GM21619 (cell line): ENCODE results near the gene LIME1.
"Not testable (repeated sequence)": the region's sequence is repeated elsewhere in the genome, so short reads cannot be mapped to it uniquely, and the experiment has no call there.

ENCODE experiments used
- ATAC-seq: cut with Tn5 transposase; IDR thresholded peaks from one replicate; pipeline ENCODE4 v1.9.1; 2021; ENCODE audit not compliant: unreplicated experiment

Gene LIME1

DNA sequence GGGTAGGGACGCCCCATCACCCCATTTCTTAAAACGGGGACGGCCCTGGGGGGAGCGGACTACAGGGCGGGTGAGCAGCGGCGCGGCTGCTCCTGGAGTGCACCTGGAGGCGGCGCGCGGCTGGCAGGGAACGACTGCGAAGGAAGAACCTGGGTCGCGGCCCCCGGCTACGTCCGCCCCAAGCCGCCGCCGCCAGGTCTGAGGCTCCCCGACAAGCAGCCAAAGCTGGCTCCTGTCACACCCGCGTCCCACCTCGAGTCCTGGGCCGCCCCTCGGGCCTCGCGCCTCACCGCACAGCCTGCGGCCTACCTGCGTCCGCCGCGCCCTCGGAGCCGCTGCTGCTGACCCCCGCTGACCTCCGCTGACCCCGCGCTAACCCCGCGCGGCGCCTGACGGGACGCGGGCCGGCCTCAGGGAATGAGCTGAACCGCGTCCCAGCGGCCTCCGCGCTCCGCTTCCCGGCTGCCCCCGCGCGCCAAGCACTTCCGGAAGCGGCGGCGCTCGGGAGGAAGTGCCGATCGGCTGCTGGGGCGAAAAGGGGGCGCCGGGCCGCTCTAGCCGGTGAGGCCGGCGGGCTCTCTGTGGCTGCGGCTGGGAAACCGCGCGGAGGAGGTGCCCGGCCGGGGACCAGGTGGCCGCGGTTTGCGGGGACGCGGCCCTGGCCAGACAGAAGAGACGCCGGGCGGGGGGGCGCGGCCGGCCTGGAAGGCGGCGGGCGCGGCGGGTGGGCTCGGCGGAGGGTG lies 28.7 kb upstream of the LIME1 start, which contains the start of the genes ARFRP1 and ZGPAT:
ARFRP1 (minus strand) TSS at position 419 of the 743 bp plus-strand sequence. CDS start 885 bp downstream, outside the sequence.
ZGPAT (plus strand) TSS at position 482 of the 743 bp plus-strand sequence. CDS start 542 bp downstream, outside the sequence.
- ATAC-seq: peak; percentile 59

DNA sequence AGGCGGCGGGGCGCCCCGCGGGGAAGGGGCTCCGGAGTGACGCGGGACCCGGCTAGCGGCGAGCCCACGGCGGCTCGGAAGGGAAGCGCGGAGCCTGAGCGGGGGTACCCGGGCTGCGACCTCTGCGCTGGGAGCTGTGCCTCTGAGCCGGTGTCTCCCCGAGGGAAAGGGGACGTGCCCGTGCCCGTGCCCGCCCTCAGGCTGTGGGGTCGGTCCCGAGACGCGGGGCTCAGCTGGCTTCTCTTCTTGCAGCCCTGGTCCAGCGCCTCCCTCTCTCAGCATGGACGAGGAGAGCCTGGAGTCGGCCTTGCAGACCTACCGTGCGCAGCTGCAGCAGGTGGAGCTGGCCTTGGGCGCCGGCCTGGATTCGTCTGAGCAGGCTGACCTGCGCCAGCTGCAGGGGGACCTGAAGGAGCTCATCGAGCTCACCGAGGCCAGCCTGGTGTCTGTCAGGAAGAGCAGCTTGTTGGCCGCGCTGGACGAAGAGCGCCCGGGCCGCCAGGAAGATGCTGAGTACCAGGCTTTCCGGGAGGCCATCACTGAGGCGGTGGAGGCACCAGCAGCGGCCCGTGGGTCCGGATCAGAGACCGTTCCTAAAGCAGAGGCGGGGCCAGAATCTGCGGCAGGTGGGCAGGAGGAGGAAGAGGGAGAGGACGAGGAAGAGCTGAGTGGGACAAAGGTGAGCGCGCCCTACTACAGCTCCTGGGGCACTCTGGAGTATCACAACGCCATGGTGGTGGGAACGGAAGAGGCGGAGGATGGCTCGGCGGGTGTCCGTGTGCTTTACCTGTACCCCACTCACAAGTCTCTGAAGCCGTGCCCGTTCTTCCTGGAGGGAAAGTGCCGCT lies 27.9 kb upstream of the LIME1 start:
- ATAC-seq: no peak

DNA sequence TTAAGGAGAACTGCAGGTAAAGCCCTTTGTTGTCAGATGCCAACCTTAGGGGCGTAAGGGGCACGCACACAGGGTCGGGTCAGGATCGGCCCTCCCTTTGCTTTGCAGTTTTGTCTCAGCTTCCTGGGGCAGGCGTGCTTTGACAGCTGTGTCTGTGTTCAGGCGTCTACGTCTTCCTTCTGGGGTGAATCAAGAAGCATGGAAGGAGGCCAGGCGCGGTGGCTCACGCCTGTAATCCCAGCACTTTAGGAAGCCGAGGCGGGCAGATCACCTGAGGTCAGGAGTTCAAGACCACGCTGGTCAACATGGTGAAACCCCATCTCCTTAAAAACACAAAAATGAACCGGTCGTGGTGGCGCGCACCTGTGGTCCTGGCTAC lies 27.3 kb upstream of the LIME1 start:
- no peak for ATAC-seq

DNA sequence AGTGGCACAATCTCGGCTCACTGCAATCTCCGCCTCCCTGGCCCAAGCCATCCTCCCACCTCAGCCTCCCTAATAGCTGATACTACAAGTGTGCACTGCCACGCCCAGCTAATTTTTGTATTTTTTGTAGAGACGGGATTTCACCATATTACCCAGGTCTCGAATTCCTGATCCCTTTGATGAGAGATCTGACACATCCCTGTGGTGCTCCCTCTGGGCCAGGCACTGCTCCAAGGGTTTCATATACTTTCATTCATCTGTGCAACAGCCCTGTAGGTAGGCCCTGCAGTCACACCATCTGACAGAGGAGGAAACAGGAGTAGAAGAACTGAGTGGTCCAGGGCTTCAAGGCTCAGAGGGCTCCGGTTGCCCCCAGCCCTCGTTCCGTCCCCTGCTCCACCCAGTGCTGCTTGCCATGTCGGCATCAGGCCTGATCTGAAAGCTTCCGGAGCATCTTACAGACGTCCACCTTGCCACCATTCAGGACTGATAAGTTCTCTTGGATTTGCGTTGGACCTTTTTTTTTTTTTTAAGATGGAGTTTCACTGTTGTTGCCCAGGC lies 25.3 kb upstream of the LIME1 start:
- ATAC-seq: no peak

DNA sequence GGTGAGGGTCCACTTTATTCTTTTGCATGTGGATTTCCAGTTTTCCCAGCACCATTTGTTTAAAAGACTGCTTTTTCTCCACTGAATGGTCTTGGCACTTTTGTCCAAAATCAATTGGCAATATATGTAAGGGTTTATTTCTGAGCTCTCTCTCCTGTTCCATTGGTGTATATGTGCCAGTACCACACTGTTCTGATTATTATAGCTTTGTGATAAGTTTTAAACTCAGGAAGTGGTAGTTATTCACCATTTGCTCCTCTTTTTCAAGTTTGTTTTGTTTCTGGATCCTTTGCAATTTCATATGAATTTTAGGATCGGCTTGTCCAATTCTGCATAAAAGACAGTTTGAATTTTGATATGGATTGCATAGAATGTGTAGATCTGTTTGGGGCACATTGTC lies 24.3 kb upstream of the LIME1 start:
- no peak for ATAC-seq

DNA sequence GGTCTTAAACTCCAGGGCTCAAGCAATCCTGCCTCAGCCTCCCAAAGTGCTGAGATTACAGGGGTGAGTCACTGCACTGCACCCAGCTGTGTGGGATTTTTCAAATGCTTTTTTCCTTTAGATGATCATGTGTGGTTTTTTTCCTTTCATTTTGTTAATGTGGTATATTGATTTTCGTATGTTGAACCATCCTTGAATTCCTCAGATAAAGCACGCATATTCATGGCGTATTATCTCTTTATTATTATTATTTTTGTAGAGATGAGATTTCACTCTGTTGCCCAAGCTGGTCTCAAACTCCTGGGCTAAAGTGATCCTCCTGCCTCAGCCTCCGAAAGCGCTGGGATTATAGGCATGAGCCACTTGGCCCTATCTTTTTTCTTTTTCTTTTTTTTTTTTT lies 21.6 kb upstream of the LIME1 start:
- no peak for ATAC-seq

DNA sequence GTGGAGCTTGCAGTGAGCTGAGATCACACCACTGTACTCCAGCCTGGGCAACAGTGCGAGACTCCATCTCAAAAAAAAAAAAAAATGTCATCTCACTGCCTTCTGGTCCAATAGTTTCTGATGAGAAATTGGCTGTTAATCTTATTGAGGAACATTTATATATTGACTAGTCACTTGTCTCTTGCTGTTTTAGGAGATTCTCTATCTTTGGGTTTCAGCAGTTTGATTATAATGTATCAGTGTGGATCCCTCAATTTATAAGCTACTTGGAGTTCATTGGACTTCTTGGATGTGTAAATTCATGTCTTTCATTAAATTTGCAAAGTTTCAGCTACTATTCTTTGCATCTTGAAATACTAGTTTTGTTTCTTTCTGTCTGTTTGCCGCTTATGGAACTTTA lies 17.5 kb upstream of the LIME1 start:
- ATAC-seq: no peak

DNA sequence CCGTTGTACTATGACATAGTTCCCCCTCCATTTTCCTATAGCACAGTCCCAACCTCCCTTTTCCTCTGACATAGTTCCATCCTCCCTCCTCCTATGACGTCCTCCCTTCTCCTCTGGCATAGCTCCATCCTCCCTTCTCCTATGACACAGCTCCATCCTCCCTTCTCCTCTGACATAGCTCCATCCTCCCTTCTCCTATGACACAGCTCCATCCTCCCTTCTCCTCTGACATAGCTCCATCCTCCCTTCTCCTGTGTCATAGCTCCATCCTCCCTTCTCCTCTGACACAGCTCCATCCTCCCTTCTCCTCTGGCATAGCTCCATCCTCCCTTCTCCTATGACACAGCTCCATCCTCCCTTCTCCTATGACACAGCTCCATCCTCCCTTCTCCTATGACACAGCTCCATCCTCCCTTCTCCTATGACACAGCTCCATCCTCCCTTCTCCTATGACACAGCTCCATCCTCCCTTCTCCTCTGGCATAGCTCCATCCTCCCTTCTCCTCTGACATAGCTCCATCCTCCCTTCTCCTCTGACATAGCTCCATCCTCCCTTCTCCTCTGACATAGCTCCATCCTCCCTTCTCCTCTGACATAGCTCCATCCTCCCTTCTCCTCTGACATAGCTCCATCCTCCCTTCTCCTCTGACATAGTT lies 13.4 kb upstream of the LIME1 start:
- not testable (repeated sequence) for ATAC-seq

DNA sequence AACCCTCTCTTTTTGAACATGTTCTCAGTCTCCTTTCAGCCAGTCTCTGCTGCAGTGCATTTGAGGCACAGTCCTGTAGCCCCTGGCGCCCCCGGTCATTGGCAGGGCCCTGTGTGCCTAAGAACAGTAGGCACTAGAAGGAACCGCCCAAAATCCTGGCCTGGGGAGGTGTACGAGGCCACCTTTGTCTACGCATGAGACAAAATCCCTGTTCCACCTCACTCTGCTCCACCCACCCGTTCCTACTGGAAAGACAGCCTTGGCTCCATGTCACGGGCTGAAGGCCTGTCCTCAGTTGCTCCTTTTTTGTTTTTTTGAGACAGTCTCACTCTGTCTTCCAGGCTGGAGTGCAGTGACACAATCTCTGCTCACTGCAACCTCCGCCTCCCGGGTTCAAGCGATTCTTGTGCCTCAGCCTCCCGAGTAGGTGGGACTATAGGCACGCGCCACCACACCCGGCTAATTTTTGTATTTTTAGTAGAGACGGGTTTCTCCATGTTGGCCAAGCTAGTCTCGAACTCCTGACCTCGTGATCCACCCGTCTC lies 6.2 kb upstream of the LIME1 start:
- not testable (repeated sequence) for ATAC-seq

DNA sequence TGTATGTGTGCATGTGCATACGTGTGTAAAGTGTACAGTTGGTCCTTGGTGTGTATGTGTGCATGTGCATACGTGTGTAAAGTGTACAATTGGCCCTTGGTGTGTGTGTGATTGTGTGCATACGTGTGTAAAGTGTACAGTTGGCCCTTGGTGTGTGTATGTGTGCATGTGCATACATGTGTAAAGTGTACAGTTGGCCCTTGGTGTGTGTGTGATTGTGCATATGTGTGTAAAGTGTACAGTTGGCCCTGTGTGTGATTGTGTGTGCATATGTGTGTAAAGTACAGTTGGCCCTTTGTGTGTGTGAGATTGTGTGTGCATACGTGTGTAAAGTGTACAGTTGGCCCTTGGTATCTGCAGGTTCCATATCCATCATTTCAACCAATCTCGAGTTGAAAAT lies 5.1 kb upstream of the LIME1 start:
- ATAC-seq: no peak

DNA sequence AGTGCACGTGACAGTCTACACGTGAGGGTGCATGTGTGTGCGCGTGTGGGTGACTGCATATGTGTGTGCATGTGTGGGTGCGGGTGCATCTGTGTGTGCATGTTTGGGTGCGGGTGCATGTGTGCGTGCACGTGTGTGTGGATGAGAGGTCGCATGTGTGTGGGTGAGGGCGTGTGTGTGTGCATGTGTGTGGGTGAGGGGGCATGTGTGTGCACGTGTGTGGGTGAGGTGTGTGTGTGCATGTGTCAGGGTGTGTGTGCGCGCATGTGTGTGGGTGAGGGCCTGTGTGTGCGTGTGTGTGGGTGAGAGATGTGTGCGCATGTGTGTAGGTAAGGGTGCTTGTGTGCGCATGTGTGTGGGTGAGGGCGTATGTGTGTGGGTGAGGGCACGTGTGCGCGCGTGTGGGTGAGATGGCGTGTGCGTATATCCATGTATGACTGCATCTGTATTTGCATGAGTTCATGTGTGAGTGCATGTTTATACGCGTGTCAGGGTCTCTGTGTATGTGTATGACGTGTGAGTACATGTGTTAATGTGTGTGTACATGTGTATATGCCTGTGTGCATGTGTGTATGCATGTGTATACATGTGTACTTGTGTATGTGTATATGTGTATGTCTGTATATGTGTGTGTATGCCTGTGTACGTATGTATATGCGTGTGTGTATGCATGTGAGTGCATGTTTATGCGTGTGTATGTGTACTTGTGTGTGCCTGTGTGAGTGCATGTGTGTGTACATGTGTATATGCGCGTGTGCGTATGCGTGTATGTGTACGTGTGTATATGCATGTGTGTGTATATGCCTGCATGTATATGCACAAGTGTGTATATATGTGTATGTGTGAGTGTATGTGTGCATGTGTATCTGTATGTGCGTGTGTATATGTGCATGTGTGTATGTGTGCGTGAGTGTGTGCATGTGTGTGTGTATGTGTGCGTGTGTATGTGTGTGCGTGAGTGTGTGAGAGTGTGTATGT lies 4.1 kb upstream of the LIME1 start:
- ATAC-seq: no peak

DNA sequence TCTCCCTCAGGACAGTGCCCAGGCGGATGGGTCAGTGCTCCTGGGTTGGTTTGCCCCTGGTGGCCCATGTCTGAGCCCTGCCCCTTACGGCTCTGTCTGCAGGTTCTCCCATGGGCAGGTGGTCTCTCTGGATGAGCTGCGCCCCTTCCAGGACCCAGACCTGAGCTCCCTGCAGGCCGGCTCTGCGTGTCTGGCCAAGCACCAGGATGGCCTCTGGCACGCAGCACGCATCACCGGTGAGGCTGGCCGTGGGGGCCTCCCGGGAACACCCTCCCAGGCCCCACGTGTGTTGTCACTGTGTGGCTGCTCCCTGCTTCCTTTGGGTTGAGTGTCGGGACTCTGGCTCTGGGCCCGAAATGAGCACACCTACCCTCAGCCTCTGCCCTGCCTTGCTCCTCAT lies 3.3 kb upstream of the LIME1 start:
- no peak for ATAC-seq

DNA sequence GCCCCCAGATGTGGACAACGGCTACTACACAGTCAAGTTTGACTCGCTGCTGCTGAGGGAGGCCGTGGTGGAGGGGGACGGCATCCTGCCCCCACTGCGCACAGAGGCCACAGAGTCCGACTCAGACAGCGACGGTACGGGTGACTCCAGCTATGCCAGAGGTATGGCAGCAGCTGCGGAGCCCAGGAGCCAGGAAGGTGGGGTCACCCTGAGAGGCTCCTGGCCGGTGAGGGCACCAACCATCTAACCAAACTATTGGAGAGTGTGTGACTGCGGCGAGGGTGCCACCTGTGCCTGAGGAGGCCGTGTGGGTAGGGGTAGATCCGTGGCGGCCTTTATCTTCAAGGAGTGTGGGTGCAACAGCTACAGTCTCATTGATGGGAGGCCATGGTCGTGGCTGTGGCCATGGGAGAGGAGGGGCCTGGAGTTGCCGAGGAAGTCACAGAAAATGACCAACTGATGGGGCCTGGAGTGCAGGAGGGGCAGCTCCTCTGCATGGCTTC lies 2.8 kb upstream of the LIME1 start:
- no peak for ATAC-seq

DNA sequence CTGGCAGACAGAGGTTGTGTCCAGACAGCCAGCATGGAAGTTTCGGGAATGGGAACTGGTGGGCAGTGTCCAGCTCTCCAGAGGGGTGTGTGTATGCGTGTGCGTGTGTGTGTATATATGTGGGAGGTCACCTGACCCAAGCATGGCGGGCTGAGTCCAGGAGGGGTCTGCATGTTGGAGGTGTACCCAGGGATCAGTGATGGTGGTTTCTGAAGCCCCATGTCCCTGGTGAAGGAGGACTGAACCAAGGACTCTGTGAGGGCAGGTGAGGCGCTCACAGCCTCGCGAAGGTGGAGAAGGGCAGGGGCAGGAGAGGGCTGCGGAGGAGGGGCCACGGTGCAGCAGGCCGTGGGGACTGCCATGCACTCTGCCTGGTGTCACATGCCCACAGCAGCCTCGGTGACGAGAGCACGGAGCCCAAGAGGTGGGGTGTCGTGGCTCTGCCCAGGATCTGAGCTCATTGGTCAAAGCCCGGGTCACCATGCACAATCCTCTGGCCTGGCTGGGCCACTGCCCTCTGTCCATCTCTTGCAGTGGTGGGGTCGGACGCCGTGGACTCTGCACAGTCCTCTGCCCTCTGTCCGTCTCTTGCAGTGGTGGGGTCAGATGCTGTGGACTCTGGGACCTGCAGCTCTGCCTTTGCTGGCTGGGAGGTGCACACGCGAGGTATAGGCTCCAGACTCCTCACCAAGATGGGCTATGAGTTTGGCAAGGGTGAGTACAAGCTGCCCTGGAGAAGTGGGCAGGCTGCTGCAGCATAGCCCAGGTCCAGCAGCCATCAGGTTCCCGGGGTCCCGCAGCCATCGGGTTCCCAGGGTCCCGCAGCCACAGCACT lies 2.1 kb upstream of the LIME1 start:
- ATAC-seq: no peak

DNA sequence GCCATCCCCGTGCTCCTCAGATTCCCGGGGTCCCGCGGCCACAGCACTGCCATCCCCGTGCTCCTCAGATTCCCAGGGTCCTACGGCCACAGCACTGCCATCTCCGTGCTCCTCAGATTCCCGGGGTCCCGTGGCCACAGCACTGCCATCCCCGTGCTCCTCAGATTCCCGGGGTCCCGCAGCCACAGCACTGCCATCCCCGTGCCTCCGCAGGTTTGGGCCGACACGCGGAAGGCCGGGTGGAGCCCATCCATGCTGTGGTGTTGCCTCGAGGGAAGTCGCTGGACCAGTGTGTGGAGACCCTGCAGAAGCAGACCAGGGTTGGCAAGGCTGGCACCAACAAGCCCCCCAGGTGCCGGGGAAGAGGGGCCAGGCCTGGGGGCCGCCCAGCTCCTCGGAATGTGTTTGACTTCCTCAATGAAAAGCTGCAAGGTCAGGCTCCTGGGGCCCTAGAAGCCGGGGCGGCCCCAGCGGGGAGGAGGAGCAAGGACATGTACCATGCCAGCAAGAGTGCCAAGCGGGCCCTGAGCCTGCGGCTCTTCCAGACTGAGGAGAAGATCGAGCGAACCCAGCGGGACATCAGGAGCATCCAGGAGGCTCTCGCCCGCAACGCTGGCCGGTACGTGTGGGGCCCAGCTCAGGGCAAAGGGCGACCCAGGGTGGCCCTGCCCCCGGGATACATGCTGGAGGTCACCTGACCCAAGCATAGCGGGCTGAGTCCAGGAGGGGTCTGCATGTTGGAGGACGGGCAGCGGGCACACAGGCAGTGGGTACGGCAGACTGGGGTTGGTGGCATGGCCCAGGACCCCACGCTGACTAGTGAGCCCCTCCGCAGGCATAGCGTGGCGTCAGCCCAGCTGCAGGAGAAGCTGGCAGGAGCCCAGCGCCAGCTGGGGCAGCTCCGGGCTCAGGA lies 1.3 kb upstream of the LIME1 start:
- no peak for ATAC-seq

DNA sequence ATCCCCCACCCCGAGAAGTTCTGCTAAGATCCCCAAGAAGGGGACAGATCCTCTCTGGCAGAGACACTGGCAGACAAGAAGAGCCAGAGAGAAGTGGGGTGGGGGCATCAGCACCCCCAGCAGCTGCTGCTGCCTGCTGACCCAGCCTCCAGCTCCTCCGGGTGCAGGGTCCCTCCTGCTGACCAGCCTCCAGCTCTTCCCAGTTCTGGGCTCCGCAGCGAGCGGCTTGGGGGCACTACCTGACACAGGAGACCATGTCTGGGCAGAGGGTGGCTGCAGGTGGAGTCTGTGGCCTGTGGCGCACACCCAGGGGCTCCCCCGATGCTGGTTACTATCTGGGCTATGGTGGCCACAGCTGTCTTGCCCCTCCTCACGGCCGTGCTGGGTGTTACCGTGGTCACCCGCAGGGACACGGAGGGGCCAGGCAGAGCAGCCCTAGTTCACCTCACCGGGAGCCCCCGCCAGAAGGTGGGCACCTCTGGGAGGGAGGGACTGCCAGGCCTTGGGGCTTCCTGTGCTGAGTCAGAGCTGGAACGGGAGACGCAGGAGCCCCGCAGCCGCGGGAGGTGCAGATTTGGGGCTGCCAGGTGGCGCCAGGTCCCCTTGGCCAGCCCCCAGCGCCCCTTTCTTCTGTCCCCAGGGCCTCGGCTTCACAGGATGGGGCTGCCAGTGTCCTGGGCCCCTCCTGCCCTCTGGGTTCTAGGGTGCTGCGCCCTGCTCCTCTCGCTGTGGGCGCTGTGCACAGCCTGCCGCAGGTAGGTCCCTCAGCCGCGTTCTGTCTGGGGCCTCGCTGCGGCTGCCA lies 630 bp downstream of the LIME1 start:
- no peak for ATAC-seq

DNA sequence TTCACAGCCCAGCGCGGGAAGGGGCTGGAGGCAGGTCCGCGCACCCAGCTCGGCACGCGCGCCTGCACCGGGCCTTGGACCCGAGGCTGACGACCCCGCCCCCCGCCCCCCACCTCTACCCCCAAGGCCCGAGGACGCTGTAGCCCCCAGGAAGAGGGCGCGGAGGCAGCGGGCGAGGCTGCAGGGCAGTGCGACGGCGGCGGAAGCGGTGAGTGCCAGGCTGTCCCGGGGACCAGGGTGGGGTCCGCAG lies 1.2 kb downstream of the LIME1 start:
- ATAC-seq: no peak
